ENCODE results near the gene GPR85.

GPR85 gene

GRCh38 chr7:113099284-113099919, 12.8 kb upstream of the GPR85 start:
- H3K4me3 ChIP-seq: no peak overlapping the region
- H3K27me3 ChIP-seq (ENCODE audit: low read depth): peaks cover 4% of the 10 kb centered on the region; the same call in 1 of the 2 replicates
- H3K9me3 ChIP-seq: no peaks in the 10 kb centered on the region
- no peak for DNase-seq (ENCODE audit: low spot score in 2 of 2)
- no peaks in the 10 kb centered on the region for H3K36me3 ChIP-seq (replicated peaks)
- H3K4me1 ChIP-seq: no peaks in the 10 kb centered on the region
- in situ Hi-C loops (cut with MboI; ENCODE audit: low sequenced_read_pairs): no loop called here

- no peaks in the 10 kb centered on the region for H3K4me1 ChIP-seq
- H3K27me3 ChIP-seq (ENCODE audit: low read depth): no peaks in the 10 kb centered on the region
- no peak overlapping the region for H3K4me3 ChIP-seq
- in situ Hi-C loops (cut with MboI; ENCODE audit: low sequenced_read_pairs): no loop called here
- no peak for DNase-seq (ENCODE audit: low spot score in 2 of 2)
- no peaks in the 10 kb centered on the region for H3K9me3 ChIP-seq
- H3K36me3 ChIP-seq (replicated peaks): no peaks in the 10 kb centered on the region
Measured at GRCh38 chr7:113094517-113095249, 8.1 kb upstream of the GPR85 start.

DNA sequence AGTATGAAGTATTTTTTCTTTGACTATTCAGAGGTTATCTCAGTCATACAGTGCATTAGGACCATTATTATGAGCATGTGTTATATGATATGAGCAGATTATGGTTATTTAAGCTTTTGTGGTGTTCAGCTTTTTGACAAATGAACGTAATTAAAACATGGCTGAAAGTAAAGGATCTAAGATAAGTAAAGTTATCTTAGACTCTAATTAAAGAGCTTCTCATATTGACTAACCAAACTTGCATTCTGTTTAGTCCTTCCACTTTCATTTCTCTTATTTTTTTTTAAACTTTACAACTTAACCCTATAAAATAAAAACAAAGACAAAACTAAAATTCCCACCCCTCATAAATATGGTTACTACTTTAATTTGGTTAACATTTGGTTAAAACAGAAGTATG, 6.9 kb upstream of the GPR85 start:
- Histone ChIP-seq H3K27me3 (ENCODE audit: low read depth) (no peaks in the 10 kb centered on the region), H3K9me3 (no peaks in the 10 kb centered on the region), H3K4me3 (no peak overlapping the region), H3K4me1 (no peaks in the 10 kb centered on the region), H3K36me3 (replicated peaks) (no peaks in the 10 kb centered on the region)
- no peak for DNase-seq (ENCODE audit: low spot score in 2 of 2)
- in situ Hi-C loops (cut with MboI; ENCODE audit: low sequenced_read_pairs): no loop called here

DNA sequence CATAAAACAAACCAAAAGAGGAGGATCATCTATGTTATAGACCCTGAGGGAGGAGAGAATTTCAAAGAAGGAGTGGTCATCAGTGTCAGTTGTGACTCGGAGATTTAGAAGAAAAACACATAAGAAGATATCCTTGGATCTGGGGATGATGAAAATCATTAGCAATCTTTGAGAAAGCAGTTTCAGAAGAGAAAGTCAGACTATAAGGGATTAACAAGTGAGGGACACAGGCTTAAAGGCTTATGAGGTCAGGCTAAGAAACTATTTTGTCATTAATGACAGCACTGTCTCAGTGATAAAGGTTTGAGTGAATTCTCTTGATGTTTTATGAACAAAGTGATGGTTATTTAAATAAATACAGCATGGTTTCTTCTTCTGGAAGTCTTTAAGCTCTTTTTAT, 6.1 kb upstream of the GPR85 start:
- Histone ChIP-seq H3K4me1 (no peaks in the 10 kb centered on the region), H3K4me3 (no peak overlapping the region), H3K9me3 (no peaks in the 10 kb centered on the region), H3K36me3 (replicated peaks) (no peaks in the 10 kb centered on the region), H3K27me3 (ENCODE audit: low read depth) (no peaks in the 10 kb centered on the region)
- in situ Hi-C loops (cut with MboI; ENCODE audit: low sequenced_read_pairs): no loop called here
- no peak for DNase-seq (ENCODE audit: low spot score in 2 of 2)

- DNase-seq (ENCODE audit: low spot score in 2 of 2): peak in 1 of 2 experiments; percentile 32
- Histone ChIP-seq H3K27me3 (ENCODE audit: low read depth) (peaks cover 28% of the 10 kb centered on the region), H3K4me3 (no peak overlapping the region), H3K4me1 (no peaks in the 10 kb centered on the region; the same call in none of the 2 replicates), H3K9me3 (no peaks in the 10 kb centered on the region), H3K36me3 (replicated peaks) (no peaks in the 10 kb centered on the region)
- in situ Hi-C loops (cut with MboI; ENCODE audit: low sequenced_read_pairs): no loop called here
Measured at GRCh38 chr7:113087071-113087998, 708 bp upstream of the GPR85 start.

DNA sequence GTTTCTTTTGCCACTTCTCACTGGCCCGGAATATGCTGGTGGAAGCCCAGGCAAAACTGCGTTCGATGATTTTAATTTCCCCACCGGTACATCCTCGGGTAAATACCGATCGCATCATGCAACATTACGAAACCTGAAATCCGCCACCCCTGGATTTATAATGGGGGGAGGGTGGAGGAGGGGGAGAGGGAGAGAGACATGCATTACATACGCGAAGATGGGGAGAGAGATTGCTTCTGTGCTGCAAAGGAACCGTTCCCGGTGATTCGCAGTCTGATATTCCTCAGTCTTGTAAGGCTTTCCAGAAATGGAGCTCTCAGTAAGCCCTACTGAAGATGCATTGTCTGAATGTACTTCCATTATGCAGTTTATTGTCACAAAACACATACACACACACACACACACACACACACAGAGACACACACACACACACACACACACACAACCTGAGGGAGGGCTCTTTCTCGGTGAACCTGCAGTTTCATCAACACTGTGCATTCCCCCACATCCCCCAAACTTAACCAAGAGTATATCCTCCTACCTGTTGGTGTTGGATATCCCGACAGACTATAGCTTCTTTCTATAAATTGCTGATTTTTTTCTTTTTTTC, 741 bp downstream of the GPR85 start:
- peak overlapping the region; percentile 2; the same call in 1 of the 2 replicates for H3K4me3 ChIP-seq
- in situ Hi-C loops (cut with MboI; ENCODE audit: low sequenced_read_pairs): no loop called here
- H3K4me1 ChIP-seq: no peaks in the 10 kb centered on the region; the same call in none of the 2 replicates
- no peaks in the 10 kb centered on the region for H3K36me3 ChIP-seq (replicated peaks)
- no peak for DNase-seq (ENCODE audit: low spot score in 2 of 2)
- no peaks in the 10 kb centered on the region for H3K9me3 ChIP-seq
- H3K27me3 ChIP-seq (ENCODE audit: low read depth): peaks cover 31% of the 10 kb centered on the region

DNA sequence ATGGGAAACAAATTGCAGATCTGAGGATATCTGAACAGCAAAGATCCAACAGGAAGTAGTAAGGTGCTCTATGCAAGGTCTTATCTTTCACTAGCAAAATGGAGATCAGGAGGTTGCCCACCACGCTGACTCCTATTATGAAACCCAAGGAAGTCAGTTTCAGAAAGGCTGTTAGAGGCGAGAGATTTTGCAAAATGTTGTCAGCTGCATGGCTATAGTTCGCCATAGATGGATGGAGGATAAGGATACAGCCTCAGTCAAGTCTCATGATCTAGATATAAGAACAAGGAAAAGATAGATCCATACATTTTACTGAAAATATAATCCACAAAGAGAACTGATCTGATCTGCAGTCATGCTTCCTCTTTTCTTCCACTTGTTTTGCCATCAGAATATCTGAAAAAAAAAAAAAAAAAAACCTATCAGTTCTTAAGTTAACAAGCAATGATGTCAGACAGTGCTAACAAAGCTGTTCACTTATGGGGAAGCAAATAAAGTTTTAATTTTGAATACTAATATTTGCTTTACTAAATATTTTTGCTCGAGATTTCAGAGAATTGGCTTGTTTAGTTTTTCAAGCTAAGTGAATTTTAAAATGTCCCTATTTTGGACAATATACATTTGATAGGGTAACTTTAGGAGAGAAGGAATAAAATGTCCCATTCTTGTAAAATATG, 2.0 kb downstream of the GPR85 start:
- Histone ChIP-seq H3K27me3 (ENCODE audit: low read depth) (peaks cover 31% of the 10 kb centered on the region), H3K4me1 (no peaks in the 10 kb centered on the region; the same call in none of the 2 replicates), H3K4me3 (no peak overlapping the region), H3K9me3 (no peaks in the 10 kb centered on the region), H3K36me3 (replicated peaks) (no peaks in the 10 kb centered on the region)
- DNase-seq (ENCODE audit: low spot score in 2 of 2): no peak
- in situ Hi-C loops (cut with MboI; ENCODE audit: low sequenced_read_pairs): no loop called here

DNA sequence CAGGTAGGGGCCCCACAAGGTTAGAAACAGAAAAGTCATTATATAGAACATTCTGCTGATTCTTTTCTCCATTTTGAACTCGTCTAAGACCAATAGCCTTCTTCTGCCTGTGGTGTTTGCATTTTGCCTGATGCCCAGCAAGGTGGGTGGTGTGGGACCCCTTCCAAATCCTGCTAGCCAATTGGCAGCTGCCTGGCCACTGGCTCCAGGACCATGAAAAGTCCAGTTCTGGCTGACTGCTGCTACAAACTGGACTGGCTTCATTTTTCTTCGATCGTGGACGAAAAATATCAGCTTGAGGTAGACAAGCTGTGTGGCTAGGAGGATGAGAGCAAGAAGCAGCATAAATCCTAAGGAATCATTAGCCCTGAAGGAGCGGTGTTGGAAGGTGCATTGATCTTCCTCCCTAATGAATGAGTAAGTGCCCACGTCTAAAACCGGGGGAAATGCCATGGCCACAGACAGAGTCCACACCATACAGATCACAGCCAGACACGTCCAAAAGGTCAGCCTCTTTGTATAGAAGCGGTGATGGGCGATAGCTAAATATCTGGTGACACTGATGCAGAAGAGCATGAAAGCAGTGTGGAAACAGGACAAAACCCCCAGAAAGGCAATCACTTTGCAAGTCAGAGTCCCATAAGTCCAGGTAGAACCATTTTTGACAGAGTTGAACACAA, 2.7 kb downstream of the GPR85 start:
- Histone ChIP-seq H3K27me3 (ENCODE audit: low read depth) (peaks cover 31% of the 10 kb centered on the region), H3K9me3 (no peaks in the 10 kb centered on the region), H3K4me3 (no peak overlapping the region), H3K4me1 (no peaks in the 10 kb centered on the region; the same call in none of the 2 replicates), H3K36me3 (replicated peaks) (no peaks in the 10 kb centered on the region)
- no peak for DNase-seq (ENCODE audit: low spot score in 2 of 2)
- in situ Hi-C loops (cut with MboI; ENCODE audit: low sequenced_read_pairs): no loop called here

DNA sequence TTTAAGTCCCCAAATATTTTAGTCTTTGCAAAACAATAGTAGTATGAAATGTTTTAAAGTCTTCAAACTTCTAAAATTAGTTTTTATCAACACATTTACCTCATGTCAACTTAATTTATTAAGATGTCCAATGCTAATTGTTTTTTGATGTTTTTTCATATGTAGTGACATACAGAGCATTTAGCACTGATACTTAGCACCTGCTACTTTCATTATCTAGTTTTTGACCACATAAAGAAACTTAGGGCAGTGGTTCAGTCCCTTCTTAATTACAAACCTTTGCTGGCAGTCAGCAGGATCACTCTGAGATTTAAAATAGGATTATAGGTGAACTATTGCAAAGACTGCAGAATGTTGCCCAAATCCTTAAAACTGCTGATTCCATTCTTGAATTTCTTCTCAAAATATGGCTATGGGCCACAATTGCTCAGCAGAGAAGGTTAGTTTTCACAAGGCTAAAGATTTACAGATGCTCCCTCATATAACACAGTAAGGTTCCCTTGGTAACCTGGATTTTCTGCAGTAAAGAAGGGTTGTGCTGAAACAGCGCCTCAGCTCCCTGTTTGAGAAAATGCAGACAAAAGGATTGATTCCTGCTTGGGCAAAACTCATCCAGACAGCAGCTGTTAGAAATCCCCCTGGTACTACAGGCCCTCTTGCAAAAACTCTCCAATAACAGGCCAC, 3.4 kb downstream of the GPR85 start:
- no peak overlapping the region for H3K4me3 ChIP-seq
- H3K9me3 ChIP-seq: no peaks in the 10 kb centered on the region
- peaks cover 31% of the 10 kb centered on the region for H3K27me3 ChIP-seq (ENCODE audit: low read depth)
- H3K36me3 ChIP-seq (replicated peaks): no peaks in the 10 kb centered on the region
- in situ Hi-C loops (cut with MboI; ENCODE audit: low sequenced_read_pairs): no loop called here
- DNase-seq (ENCODE audit: low spot score in 2 of 2): no peak
- no peaks in the 10 kb centered on the region; the same call in none of the 2 replicates for H3K4me1 ChIP-seq

DNA sequence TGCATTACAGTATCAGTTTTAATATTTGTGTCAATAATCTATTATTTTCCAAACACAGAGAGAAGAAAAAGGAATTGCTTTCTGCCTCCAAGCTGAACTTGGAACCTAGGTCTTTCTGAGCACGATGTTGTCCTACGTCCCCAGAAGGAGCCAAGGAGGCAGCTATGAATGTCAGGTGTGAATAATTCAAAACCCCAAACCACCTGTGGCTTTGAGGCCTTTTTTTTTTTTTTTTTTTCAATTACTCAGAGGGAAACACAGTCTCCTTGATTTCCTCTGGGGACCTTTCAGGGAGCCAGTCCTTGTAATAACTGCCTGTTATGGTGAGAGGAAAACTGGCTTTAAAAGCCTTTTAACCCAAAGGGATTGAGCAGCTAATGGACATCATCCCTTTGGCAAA, 8.3 kb downstream of the GPR85 start:
- Histone ChIP-seq H3K4me3 (no peak overlapping the region), H3K9me3 (no peaks in the 10 kb centered on the region), H3K36me3 (replicated peaks) (no peaks in the 10 kb centered on the region), H3K4me1 (no peaks in the 10 kb centered on the region; the same call in 1 of the 2 replicates), H3K27me3 (ENCODE audit: low read depth) (peaks cover 10% of the 10 kb centered on the region)
- DNase-seq (ENCODE audit: low spot score in 2 of 2): no peak
- in situ Hi-C loops (cut with MboI; ENCODE audit: low sequenced_read_pairs): no loop called here

DNA sequence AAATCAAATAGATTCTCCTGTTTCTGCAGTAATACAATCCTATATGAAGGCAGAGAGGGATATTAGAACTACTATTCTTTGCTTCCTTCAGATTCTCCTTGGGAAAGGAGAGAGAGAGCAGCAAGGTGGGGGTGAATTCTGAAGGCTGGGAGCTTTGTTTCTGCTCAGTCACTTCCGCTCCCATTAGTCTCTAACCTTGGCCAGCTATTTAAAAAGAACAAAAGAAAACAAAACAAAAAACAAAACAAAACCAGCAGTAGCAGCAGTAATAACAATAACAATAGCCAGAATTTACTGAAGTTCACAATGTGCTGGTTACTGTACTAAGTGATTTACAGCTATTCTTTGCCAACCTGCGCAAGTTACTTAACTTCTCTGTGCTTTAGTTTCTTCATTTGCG, 9.9 kb downstream of the GPR85 start:
- Histone ChIP-seq H3K4me3 (no peak overlapping the region), H3K36me3 (replicated peaks) (no peaks in the 10 kb centered on the region), H3K9me3 (no peaks in the 10 kb centered on the region), H3K4me1 (no peaks in the 10 kb centered on the region; the same call in 1 of the 2 replicates), H3K27me3 (ENCODE audit: low read depth) (no peaks in the 10 kb centered on the region)
- in situ Hi-C loops (cut with MboI; ENCODE audit: low sequenced_read_pairs): no loop called here
- DNase-seq (ENCODE audit: low spot score in 2 of 2): peak; percentile 13 to 29

- Histone ChIP-seq H3K27me3 (ENCODE audit: low read depth) (no peaks in the 10 kb centered on the region), H3K4me1 (no peaks in the 10 kb centered on the region; the same call in 1 of the 2 replicates), H3K9me3 (no peaks in the 10 kb centered on the region), H3K4me3 (no peak overlapping the region), H3K36me3 (replicated peaks) (no peaks in the 10 kb centered on the region)
- DNase-seq (ENCODE audit: low spot score in 2 of 2): no peak
- in situ Hi-C loops (cut with MboI; ENCODE audit: low sequenced_read_pairs): no loop called here
Measured at GRCh38 chr7:113071465-113071864, 15.2 kb downstream of the GPR85 start.

Data from HAP-1 (cell line).